ENCODE measurements around the gene DOK6. TPM values are rescaled to one million over a fixed set of nuclear protein-coding genes. Genes with fewer than 3 reads are reported as not detected.

Gene DOK6
- total and polyA plus RNA-seq, 2 experiments from 2014 or later: 0.29 to 0.42 TPM

DNA sequence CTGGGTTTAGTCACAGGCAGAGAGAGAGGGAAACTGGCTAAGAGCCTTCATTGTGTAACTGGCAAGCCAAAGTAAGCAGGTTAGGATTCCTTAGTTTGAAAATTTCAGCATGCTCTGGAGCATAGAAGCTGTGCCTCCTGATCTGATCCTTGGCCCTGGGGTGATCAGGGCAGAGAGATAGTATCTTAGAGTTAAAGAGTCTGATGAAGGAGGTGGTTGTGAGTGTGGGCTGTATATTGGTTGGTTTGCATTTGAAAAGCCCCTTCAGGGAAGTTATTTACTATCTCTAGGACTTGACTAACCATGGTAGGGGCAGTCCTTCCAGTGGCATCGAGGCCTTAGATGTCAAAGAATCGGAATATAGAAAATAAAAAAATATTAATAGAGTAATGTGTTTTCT is 316.9 kb downstream of the DOK6 start:
- H3K36me3 ChIP-seq (ENCODE audit: insufficient read depth): no peaks in the 10 kb centered on the region
- peak; percentile 12 for DNase-seq (ENCODE audit: low spot score)
- no peaks in the 10 kb centered on the region for H3K9me2 ChIP-seq (ENCODE audit: insufficient read depth)
- Mint-ChIP-seq H3K4me1 (peaks cover 5% of the 10 kb centered on the region; the same call in 1 of the 3 replicates), H3K27ac (no peak overlapping the region; the same call in 1 of the 2 replicates), H3K9me3 (peaks cover 28% of the 10 kb centered on the region), H3K4me3 (no peak overlapping the region), H3K36me3 (ENCODE audit: low read depth) (peaks cover 25% of the 10 kb centered on the region), H3K27me3 (ENCODE audit: insufficient read depth, low read depth, poor library complexity) (no peaks in the 10 kb centered on the region)
- H3K4me3 ChIP-seq: no peak overlapping the region
- TF ChIP-seq EZH2 (IDR thresholded peaks at IDR 0.05; ENCODE audit: low read depth, unreplicated experiment) (no peak), ZNF331 (CRISPR knock-in tag; IDR thresholded peaks at IDR 0.05; ENCODE audit: low read depth) (no peak), POLR2AphosphoS5 (IDR thresholded peaks at IDR 0.05; ENCODE audit: low read depth) (no peak), STAT1 (IDR thresholded peaks at IDR 0.05; ENCODE audit: unreplicated experiment) (no peak), JUNB (IDR thresholded peaks at IDR 0.05; ENCODE audit: unreplicated experiment) (no peak), EZH2phosphoT487 (IDR thresholded peaks at IDR 0.05; ENCODE audit: unreplicated experiment) (no peak), NANOG (IDR thresholded peaks at IDR 0.05; ENCODE audit: borderline replicate concordance) (no peak), CREB1 (CRISPR knock-in tag; IDR thresholded peaks at IDR 0.05; ENCODE audit: low read depth) (no peak), ZNF114 (CRISPR knock-in tag; IDR thresholded peaks at IDR 0.05) (no peak)
- TF ChIP-seq, protein P1, sequence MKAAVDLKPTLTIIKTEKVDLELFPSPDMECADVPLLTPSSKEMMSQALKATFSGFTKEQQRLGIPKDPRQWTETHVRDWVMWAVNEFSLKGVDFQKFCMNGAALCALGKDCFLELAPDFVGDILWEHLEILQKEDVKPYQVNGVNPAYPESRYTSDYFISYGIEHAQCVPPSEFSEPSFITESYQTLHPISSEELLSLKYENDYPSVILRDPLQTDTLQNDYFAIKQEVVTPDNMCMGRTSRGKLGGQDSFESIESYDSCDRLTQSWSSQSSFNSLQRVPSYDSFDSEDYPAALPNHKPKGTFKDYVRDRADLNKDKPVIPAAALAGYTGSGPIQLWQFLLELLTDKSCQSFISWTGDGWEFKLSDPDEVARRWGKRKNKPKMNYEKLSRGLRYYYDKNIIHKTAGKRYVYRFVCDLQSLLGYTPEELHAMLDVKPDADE (IDR thresholded peaks at IDR 0.05): no peak
- TF ChIP-seq, protein P2, sequence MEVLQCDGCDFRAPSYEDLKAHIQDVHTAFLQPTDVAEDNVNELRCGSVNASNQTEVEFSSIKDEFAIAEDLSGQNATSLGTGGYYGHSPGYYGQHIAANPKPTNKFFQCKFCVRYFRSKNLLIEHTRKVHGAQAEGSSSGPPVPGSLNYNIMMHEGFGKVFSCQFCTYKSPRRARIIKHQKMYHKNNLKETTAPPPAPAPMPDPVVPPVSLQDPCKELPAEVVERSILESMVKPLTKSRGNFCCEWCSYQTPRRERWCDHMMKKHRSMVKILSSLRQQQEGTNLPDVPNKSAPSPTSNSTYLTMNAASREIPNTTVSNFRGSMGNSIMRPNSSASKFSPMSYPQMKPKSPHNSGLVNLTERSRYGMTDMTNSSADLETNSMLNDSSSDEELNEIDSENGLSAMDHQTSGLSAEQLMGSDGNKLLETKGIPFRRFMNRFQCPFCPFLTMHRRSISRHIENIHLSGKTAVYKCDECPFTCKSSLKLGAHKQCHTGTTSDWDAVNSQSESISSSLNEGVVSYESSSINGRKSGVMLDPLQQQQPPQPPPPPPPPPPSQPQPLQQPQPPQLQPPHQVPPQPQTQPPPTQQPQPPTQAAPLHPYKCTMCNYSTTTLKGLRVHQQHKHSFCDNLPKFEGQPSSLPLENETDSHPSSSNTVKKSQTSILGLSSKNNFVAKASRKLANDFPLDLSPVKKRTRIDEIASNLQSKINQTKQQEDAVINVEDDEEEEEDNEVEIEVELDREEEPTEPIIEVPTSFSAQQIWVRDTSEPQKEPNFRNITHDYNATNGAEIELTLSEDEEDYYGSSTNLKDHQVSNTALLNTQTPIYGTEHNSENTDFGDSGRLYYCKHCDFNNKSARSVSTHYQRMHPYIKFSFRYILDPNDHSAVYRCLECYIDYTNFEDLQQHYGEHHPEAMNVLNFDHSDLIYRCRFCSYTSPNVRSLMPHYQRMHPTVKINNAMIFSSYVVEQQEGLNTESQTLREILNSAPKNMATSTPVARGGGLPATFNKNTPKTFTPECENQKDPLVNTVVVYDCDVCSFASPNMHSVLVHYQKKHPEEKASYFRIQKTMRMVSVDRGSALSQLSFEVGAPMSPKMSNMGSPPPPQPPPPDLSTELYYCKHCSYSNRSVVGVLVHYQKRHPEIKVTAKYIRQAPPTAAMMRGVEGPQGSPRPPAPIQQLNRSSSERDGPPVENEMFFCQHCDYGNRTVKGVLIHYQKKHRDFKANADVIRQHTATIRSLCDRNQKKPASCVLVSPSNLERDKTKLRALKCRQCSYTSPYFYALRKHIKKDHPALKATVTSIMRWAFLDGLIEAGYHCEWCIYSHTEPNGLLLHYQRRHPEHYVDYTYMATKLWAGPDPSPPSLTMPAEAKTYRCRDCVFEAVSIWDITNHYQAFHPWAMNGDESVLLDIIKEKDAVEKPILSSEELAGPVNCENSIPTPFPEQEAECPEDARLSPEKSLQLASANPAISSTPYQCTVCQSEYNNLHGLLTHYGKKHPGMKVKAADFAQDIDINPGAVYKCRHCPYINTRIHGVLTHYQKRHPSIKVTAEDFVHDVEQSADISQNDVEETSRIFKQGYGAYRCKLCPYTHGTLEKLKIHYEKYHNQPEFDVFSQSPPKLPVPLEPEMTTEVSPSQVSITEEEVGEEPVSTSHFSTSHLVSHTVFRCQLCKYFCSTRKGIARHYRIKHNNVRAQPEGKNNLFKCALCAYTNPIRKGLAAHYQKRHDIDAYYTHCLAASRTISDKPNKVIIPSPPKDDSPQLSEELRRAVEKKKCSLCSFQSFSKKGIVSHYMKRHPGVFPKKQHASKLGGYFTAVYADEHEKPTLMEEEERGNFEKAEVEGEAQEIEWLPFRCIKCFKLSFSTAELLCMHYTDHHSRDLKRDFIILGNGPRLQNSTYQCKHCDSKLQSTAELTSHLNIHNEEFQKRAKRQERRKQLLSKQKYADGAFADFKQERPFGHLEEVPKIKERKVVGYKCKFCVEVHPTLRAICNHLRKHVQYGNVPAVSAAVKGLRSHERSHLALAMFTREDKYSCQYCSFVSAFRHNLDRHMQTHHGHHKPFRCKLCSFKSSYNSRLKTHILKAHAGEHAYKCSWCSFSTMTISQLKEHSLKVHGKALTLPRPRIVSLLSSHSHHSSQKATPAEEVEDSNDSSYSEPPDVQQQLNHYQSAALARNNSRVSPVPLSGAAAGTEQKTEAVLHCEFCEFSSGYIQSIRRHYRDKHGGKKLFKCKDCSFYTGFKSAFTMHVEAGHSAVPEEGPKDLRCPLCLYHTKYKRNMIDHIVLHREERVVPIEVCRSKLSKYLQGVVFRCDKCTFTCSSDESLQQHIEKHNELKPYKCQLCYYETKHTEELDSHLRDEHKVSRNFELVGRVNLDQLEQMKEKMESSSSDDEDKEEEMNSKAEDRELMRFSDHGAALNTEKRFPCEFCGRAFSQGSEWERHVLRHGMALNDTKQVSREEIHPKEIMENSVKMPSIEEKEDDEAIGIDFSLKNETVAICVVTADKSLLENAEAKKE (CRISPR knock-in tag; IDR thresholded peaks at IDR 0.05): no peak
- TF ChIP-seq, protein P3, sequence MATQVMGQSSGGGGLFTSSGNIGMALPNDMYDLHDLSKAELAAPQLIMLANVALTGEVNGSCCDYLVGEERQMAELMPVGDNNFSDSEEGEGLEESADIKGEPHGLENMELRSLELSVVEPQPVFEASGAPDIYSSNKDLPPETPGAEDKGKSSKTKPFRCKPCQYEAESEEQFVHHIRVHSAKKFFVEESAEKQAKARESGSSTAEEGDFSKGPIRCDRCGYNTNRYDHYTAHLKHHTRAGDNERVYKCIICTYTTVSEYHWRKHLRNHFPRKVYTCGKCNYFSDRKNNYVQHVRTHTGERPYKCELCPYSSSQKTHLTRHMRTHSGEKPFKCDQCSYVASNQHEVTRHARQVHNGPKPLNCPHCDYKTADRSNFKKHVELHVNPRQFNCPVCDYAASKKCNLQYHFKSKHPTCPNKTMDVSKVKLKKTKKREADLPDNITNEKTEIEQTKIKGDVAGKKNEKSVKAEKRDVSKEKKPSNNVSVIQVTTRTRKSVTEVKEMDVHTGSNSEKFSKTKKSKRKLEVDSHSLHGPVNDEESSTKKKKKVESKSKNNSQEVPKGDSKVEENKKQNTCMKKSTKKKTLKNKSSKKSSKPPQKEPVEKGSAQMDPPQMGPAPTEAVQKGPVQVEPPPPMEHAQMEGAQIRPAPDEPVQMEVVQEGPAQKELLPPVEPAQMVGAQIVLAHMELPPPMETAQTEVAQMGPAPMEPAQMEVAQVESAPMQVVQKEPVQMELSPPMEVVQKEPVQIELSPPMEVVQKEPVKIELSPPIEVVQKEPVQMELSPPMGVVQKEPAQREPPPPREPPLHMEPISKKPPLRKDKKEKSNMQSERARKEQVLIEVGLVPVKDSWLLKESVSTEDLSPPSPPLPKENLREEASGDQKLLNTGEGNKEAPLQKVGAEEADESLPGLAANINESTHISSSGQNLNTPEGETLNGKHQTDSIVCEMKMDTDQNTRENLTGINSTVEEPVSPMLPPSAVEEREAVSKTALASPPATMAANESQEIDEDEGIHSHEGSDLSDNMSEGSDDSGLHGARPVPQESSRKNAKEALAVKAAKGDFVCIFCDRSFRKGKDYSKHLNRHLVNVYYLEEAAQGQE (IDR thresholded peaks at IDR 0.05; ENCODE audit: unreplicated experiment): no peak
- TF ChIP-seq, protein P4, sequence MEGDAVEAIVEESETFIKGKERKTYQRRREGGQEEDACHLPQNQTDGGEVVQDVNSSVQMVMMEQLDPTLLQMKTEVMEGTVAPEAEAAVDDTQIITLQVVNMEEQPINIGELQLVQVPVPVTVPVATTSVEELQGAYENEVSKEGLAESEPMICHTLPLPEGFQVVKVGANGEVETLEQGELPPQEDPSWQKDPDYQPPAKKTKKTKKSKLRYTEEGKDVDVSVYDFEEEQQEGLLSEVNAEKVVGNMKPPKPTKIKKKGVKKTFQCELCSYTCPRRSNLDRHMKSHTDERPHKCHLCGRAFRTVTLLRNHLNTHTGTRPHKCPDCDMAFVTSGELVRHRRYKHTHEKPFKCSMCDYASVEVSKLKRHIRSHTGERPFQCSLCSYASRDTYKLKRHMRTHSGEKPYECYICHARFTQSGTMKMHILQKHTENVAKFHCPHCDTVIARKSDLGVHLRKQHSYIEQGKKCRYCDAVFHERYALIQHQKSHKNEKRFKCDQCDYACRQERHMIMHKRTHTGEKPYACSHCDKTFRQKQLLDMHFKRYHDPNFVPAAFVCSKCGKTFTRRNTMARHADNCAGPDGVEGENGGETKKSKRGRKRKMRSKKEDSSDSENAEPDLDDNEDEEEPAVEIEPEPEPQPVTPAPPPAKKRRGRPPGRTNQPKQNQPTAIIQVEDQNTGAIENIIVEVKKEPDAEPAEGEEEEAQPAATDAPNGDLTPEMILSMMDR (conservative IDR thresholded peaks at IDR 0.05; ENCODE audit: low read depth in 2 of 2): no peak
- H3K4me2 ChIP-seq: no peak overlapping the region
- peak; percentile 46; the same call in 2 of the 3 replicates for ATAC-seq
- no peak overlapping the region for H2AFZ ChIP-seq
- peaks cover 4% of the 10 kb centered on the region; the same call in 1 of the 2 replicates for H3K4me1 ChIP-seq (ENCODE audit: insufficient read depth)
- no peaks in the 10 kb centered on the region for H3K79me2 ChIP-seq (replicated peaks; ENCODE audit: insufficient read depth)
- H3K27me3 ChIP-seq (ENCODE audit: insufficient read depth): no peaks in the 10 kb centered on the region
- no peaks in the 10 kb centered on the region for H4K20me1 ChIP-seq (replicated peaks; ENCODE audit: insufficient read depth)
- H3F3A ChIP-seq (replicated peaks; ENCODE audit: low read depth): no peaks in the 10 kb centered on the region
- H3K27ac ChIP-seq (ENCODE audit: low read depth): no peak overlapping the region
